Fibroblast of lung (primary cell): ENCODE data around the gene TRAF2.

Experiments
- CTCF ChIP-seq, 2 donors: IDR thresholded peaks in 1 of 2; conservative IDR thresholded peaks in 1 of 2; 1 replicate in 1 of 2; 2 replicates in 1 of 2; pipeline ENCODE4 v1.5.1; 2011 to 2012; ENCODE audit warnings: low read length in 2 of 2, control low read depth in 1 of 2, inconsistent platforms in 1 of 2, low read depth in 1 of 2, mild to moderate bottlenecking in 1 of 2
- EZH2 ChIP-seq: IDR thresholded peaks from 2 replicates; pipeline ENCODE4 v1.5.1; 2012; ENCODE audit warnings: low read length, control low read depth, mild to moderate bottlenecking; ENCODE audit errors: missing control alignments

- TF ChIP-seq CTCF (conservative IDR thresholded peaks at IDR 0.05 in 1 of 2, IDR thresholded peaks at IDR 0.05 in 1 of 2; ENCODE audit: low read depth in 1 of 2, low read length in 2 of 2) (no peak), EZH2 (no peak)
These were observed 40.7 kb upstream of the TRAF2 start for GRCh38 chr9:136845465-136846260.
